Measurements from ENCODE around the gene SLC48A1. TPM values are rescaled to one million over a fixed set of nuclear protein-coding genes. Genes with fewer than 3 reads are reported as not detected.

SLC48A1 gene
- total and polyA plus RNA-seq, 4 donors, result 16.8 to 31.3 (median 20.7) TPM

GRCh38 chr12:47785036-47785886 lies 12.2 kb downstream of the SLC48A1 start:
- WGBS, 2 donors, result 89 to 90% methylated on average over 15 of the region's 15 CpGs
- peaks cover 16 to 86% (median 45%) of the 10 kb centered on the region in 4 donors for H3K36me3 ChIP-seq (ENCODE audit: control insufficient read depth in 4 of 4, insufficient read depth in 4 of 4, low read length in 4 of 4)
- DNase-seq, result no peak
- H3K9ac ChIP-seq (ENCODE audit: insufficient read depth in 1 of 2, low read length in 2 of 2), result no peak overlapping the region
- H3K27me3 ChIP-seq (ENCODE audit: control insufficient read depth in 3 of 3, insufficient read depth in 3 of 3, low read length in 2 of 3), result no peaks in the 10 kb centered on the region
- H3K4me3 ChIP-seq, result no peak overlapping the region
- no peaks in the 10 kb centered on the region for H3K4me1 ChIP-seq (ENCODE audit: control insufficient read depth in 5 of 5, insufficient read depth in 5 of 5, low read length in 5 of 5)
- no peak for ATAC-seq (ENCODE audit: insufficient read depth, low FRiP score)
- peak overlapping the region in 1 of 2 donors; percentile 23 for H3K27ac ChIP-seq (ENCODE audit: low read depth in 1 of 2, low read length in 1 of 2)
- H3K9me3 ChIP-seq (ENCODE audit: control insufficient read depth in 4 of 4, insufficient read depth in 3 of 4, low read length in 3 of 4), result no peaks in the 10 kb centered on the region
- TF ChIP-seq CTCF (IDR thresholded peaks at IDR 0.05; ENCODE audit: control extremely low read depth, extremely low read depth), result no peak

GRCh38 chr12:47785887-47786661 lies 13.0 kb downstream of the SLC48A1 start:
- H3K4me1 ChIP-seq (ENCODE audit: control insufficient read depth in 5 of 5, insufficient read depth in 5 of 5, low read length in 5 of 5), result no peaks in the 10 kb centered on the region
- 88 to 91% methylated on average over 11 of the region's 11 CpGs for WGBS, 2 donors

GRCh38 chr12:47786662-47787280 lies 13.7 kb downstream of the SLC48A1 start:
- H3K27me3 ChIP-seq (ENCODE audit: control insufficient read depth in 3 of 3, insufficient read depth in 3 of 3, low read length in 2 of 3), result no peaks in the 10 kb centered on the region
- no peak for TF ChIP-seq CTCF (IDR thresholded peaks at IDR 0.05; ENCODE audit: control extremely low read depth, extremely low read depth)
- no peak overlapping the region for H3K4me3 ChIP-seq
- peak overlapping the region in 1 of 2 donors; percentile 18 for H3K27ac ChIP-seq (ENCODE audit: low read depth in 1 of 2, low read length in 1 of 2)
- H3K9ac ChIP-seq (ENCODE audit: insufficient read depth in 1 of 2, low read length in 2 of 2), result no peak overlapping the region
- DNase-seq (no peak), ATAC-seq (ENCODE audit: insufficient read depth, low FRiP score) (no peak)
- peaks cover 21 to 93% (median 51%) of the 10 kb centered on the region in 4 donors for H3K36me3 ChIP-seq (ENCODE audit: control insufficient read depth in 4 of 4, insufficient read depth in 4 of 4, low read length in 4 of 4)
- no peaks in the 10 kb centered on the region for H3K4me1 ChIP-seq (ENCODE audit: control insufficient read depth in 5 of 5, insufficient read depth in 5 of 5, low read length in 5 of 5)
- no peaks in the 10 kb centered on the region for H3K9me3 ChIP-seq (ENCODE audit: control insufficient read depth in 4 of 4, insufficient read depth in 3 of 4, low read length in 3 of 4)
- 94 to 98% methylated on average over 10 of the region's 10 CpGs for WGBS, 2 donors

More at GRCh38 chr12:47785887-47786661, 13.0 kb downstream of the SLC48A1 start:
- TF ChIP-seq CTCF (IDR thresholded peaks at IDR 0.05; ENCODE audit: control extremely low read depth, extremely low read depth), result no peak
- Histone ChIP-seq H3K27me3 (ENCODE audit: control insufficient read depth in 3 of 3, insufficient read depth in 3 of 3, low read length in 2 of 3) (no peaks in the 10 kb centered on the region), H3K4me3 (no peak overlapping the region), H3K27ac (ENCODE audit: low read depth in 1 of 2, low read length in 1 of 2) (peak overlapping the region in 1 of 2 donors; percentile 23), H3K36me3 (ENCODE audit: control insufficient read depth in 4 of 4, insufficient read depth in 4 of 4, low read length in 4 of 4) (peaks cover 21 to 90% (median 50%) of the 10 kb centered on the region in 4 donors), H3K9me3 (ENCODE audit: control insufficient read depth in 4 of 4, insufficient read depth in 3 of 4, low read length in 3 of 4) (no peaks in the 10 kb centered on the region), H3K9ac (ENCODE audit: insufficient read depth in 1 of 2, low read length in 2 of 2) (no peak overlapping the region)
- no peak for DNase-seq
- ATAC-seq (ENCODE audit: insufficient read depth, low FRiP score), result no peak
